GM23338 (cell line): ENCODE results near the gene SORCS2. TPM values are rescaled to one million over a fixed set of nuclear protein-coding genes. Genes with fewer than 3 reads are reported as not detected.

Experiments used
- ATAC-seq: fragments of 200-7000 bp; cut with Tn5 transposase; 3 replicates; pipeline ENCODE4 v1.9.1; 2020
- DNase-seq: peaks from one replicate; pipeline ENCODE4 v3.0.0-alpha.2; 2015; ENCODE audit warnings: low spot score
- H2AFZ ChIP-seq: fragments of 200-600 bp; sonication (generic); 2 replicates; pipeline ENCODE4 v1.8.0; 2016; ENCODE audit warnings: antibody characterized with exemption, mild to moderate bottlenecking, moderate library complexity
- H3F3A ChIP-seq: fragments of 200-600 bp; sonication (generic); replicated peaks from 2 replicates; pipeline ENCODE4 v1.8.0; 2017; ENCODE audit warnings: antibody characterized with exemption, mixed run types, low read depth
- H3K27ac ChIP-seq: fragments of 200-600 bp; sonication (generic); 2 replicates; pipeline ENCODE4 v1.6.1; 2016; ENCODE audit warnings: low read depth
- H3K27me3 ChIP-seq: fragments of 200-600 bp; sonication (generic); 2 replicates; pipeline ENCODE4 v1.8.0; 2016; ENCODE audit warnings: mild to moderate bottlenecking, mixed run types, moderate library complexity; ENCODE audit not compliant: insufficient read depth
- H3K36me3 ChIP-seq: fragments of 200-600 bp; sonication (generic); 2 replicates; pipeline ENCODE4 v1.8.0; 2016; ENCODE audit warnings: mild to moderate bottlenecking; ENCODE audit not compliant: insufficient read depth
- H3K4me1 ChIP-seq: fragments of 200-600 bp; sonication (generic); 2 replicates; pipeline ENCODE4 v1.8.0; 2016; ENCODE audit warnings: mild to moderate bottlenecking, moderate library complexity; ENCODE audit not compliant: insufficient read depth
- H3K4me2 ChIP-seq: fragments of 200-600 bp; sonication (generic); 2 replicates; pipeline ENCODE4 v1.7.1; 2017; ENCODE audit warnings: mixed run types
- H3K4me3 ChIP-seq: fragments of 200-600 bp; sonication (generic); 2 replicates; pipeline ENCODE4 v1.6.1; 2016; ENCODE audit warnings: mixed run types
- H3K79me2 ChIP-seq: fragments of 200-600 bp; sonication (generic); replicated peaks from 2 replicates; pipeline ENCODE4 v1.8.0; 2017; ENCODE audit warnings: mild to moderate bottlenecking; ENCODE audit not compliant: insufficient read depth
- H3K9me2 ChIP-seq: fragments of 200-600 bp; sonication (generic); 2 replicates; pipeline ENCODE4 v1.8.0; 2017; ENCODE audit not compliant: insufficient read depth
- H4K20me1 ChIP-seq: fragments of 200-600 bp; sonication (generic); replicated peaks from 2 replicates; pipeline ENCODE4 v1.8.0; 2017; ENCODE audit warnings: mild to moderate bottlenecking; ENCODE audit not compliant: insufficient read depth
- H3K27ac Mint-ChIP-seq: 2 replicates; pipeline ENCODE4 v1.8.0; 2020; ENCODE audit warnings: inconsistent platforms, mild to moderate bottlenecking, moderate library complexity, mixed read lengths
- H3K27me3 Mint-ChIP-seq: 3 replicates; pipeline ENCODE4 v1.8.0; 2022; ENCODE audit warnings: low read depth, mild to moderate bottlenecking, moderate library complexity, mixed read lengths, inconsistent platforms; ENCODE audit not compliant: insufficient read depth, poor library complexity
- H3K36me3 Mint-ChIP-seq: 3 replicates; pipeline ENCODE4 v1.8.0; 2021; ENCODE audit warnings: low read depth, mild to moderate bottlenecking, inconsistent platforms, moderate library complexity, mixed read lengths
- H3K4me1 Mint-ChIP-seq: 3 replicates; pipeline ENCODE4 v1.8.0; 2020; ENCODE audit warnings: mild to moderate bottlenecking, inconsistent platforms, mixed read lengths
- H3K4me3 Mint-ChIP-seq: 3 replicates; pipeline ENCODE4 v1.8.0; 2021; ENCODE audit warnings: moderate library complexity, mild to moderate bottlenecking, inconsistent platforms, mixed read lengths
- H3K9me3 Mint-ChIP-seq: 3 replicates; pipeline ENCODE4 v1.8.0; 2020; ENCODE audit warnings: moderate library complexity, mild to moderate bottlenecking, inconsistent platforms, mixed read lengths
- CREB1 ChIP-seq: fragments of 250-450 bp; sonication (Bioruptor Pico); IDR thresholded peaks from 2 replicates; pipeline ENCODE4 v1.5.0; 2020; ENCODE audit warnings: low read depth, mild to moderate bottlenecking, moderate library complexity
- CTCF ChIP-seq, 2 experiments: fragments of 200-600 bp in 1 of 2; sonication (generic) in 1 of 2; conservative IDR thresholded peaks; 2 replicates each; pipeline versions ENCODE4 v1.5.1 to v1.6.1; 2016 to 2017; ENCODE audit warnings: antibody characterized with exemption in 2 of 2, low read depth in 2 of 2, mild to moderate bottlenecking in 2 of 2, moderate library complexity in 1 of 2
- EZH2 ChIP-seq: fragments of 200-600 bp; sonication (generic); IDR thresholded peaks from one replicate; pipeline ENCODE4 v1.8.0; 2017; ENCODE audit warnings: antibody characterized with exemption, mild to moderate bottlenecking, low read depth; ENCODE audit not compliant: unreplicated experiment
- EZH2phosphoT487 ChIP-seq: fragments of 200-600 bp; sonication (generic); IDR thresholded peaks from one replicate; pipeline ENCODE4 v1.8.1; 2018; ENCODE audit warnings: antibody characterized with exemption; ENCODE audit not compliant: unreplicated experiment
- JUNB ChIP-seq: IDR thresholded peaks from one replicate; pipeline ENCODE4 v1.6.1; 2016; ENCODE audit warnings: antibody characterized with exemption; ENCODE audit not compliant: unreplicated experiment
- NANOG ChIP-seq: IDR thresholded peaks from 2 replicates; pipeline ENCODE4 v1.6.1; 2016; ENCODE audit warnings: antibody characterized with exemption, borderline replicate concordance
- POLR2AphosphoS5 ChIP-seq: IDR thresholded peaks from 2 replicates; pipeline ENCODE4 v1.6.1; 2016; ENCODE audit warnings: antibody characterized with exemption, low read depth
- REST ChIP-seq: IDR thresholded peaks from one replicate; pipeline ENCODE4 v1.6.1; 2018; ENCODE audit warnings: antibody characterized with exemption; ENCODE audit not compliant: unreplicated experiment
- STAT1 ChIP-seq: IDR thresholded peaks from one replicate; pipeline ENCODE4 v1.6.1; 2016; ENCODE audit warnings: antibody characterized with exemption; ENCODE audit not compliant: unreplicated experiment
- ZNF114 ChIP-seq: fragments of 250-450 bp; sonication (Bioruptor Pico); IDR thresholded peaks from 2 replicates; pipeline ENCODE4 v1.5.0; 2020; ENCODE audit warnings: mild to moderate bottlenecking, moderate library complexity
- ZNF331 ChIP-seq: fragments of 250-450 bp; sonication (Bioruptor Pico); IDR thresholded peaks from 2 replicates; pipeline ENCODE4 v1.5.0; 2020; ENCODE audit warnings: low read depth, mild to moderate bottlenecking, moderate library complexity
- ZNF462 ChIP-seq: fragments of 250-450 bp; sonication (Bioruptor Pico); IDR thresholded peaks from 2 replicates; pipeline ENCODE4 v1.5.0; 2020; ENCODE audit warnings: mild to moderate bottlenecking, moderate library complexity
- polyA plus RNA-seq: library from polyadenylated mRNA; unstranded; fragments of >200 nt; fragmentation: Nextera tagmentation; extraction: Ambion mirVana; gene quantifications from 2 replicates; pipeline ENCODE4 v1.2.1, GENCODE V29; 2016
- total RNA-seq: library from RNA; depleted of rRNA; stranded (reverse); fragments of >200 nt; shearing (Covaris generic); gene quantifications from 2 replicates; pipeline ENCODE4 v1.2.3, GENCODE V29; 2014
- TF ChIP-seq, protein P1 (sequence below): IDR thresholded peaks from 2 replicates; pipeline ENCODE4 v1.6.1; 2016; ENCODE audit warnings: antibody characterized with exemption

SORCS2 gene
- total and polyA plus RNA-seq, 2 experiments from 2014 or later = 0.47 to 2.4 TPM

GRCh38 chr4:7278981-7279380 lies 86.6 kb downstream of the SORCS2 start:
- Histone ChIP-seq H4K20me1 (no peaks in the 10 kb centered on the region), H3K4me3 (no peak overlapping the region), H2AFZ (no peak overlapping the region), H3K27ac (no peak overlapping the region), H3K79me2 (no peaks in the 10 kb centered on the region), H3K4me1 (no peaks in the 10 kb centered on the region), H3F3A (no peaks in the 10 kb centered on the region), H3K9me2 (no peaks in the 10 kb centered on the region), H3K4me2 (no peak overlapping the region), H3K36me3 (no peaks in the 10 kb centered on the region), H3K27me3 (no peaks in the 10 kb centered on the region)
- no peak for TF ChIP-seq REST
- no peak for TF ChIP-seq ZNF331
- no peak for TF ChIP-seq EZH2phosphoT487
- TF ChIP-seq EZH2 = no peak
- TF ChIP-seq NANOG = no peak
- TF ChIP-seq, protein P1, sequence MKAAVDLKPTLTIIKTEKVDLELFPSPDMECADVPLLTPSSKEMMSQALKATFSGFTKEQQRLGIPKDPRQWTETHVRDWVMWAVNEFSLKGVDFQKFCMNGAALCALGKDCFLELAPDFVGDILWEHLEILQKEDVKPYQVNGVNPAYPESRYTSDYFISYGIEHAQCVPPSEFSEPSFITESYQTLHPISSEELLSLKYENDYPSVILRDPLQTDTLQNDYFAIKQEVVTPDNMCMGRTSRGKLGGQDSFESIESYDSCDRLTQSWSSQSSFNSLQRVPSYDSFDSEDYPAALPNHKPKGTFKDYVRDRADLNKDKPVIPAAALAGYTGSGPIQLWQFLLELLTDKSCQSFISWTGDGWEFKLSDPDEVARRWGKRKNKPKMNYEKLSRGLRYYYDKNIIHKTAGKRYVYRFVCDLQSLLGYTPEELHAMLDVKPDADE = no peak
- no peak for TF ChIP-seq ZNF114 (CRISPR knock-in tag)
- TF ChIP-seq ZNF462 = no peak
- TF ChIP-seq CTCF (conservative IDR thresholded peaks at IDR 0.05; ENCODE audit: low read depth in 2 of 2) = no peak
- TF ChIP-seq JUNB = no peak
- no peak for TF ChIP-seq CREB1 (CRISPR knock-in tag)
- TF ChIP-seq STAT1 = no peak
- no peak for TF ChIP-seq POLR2AphosphoS5
- ATAC-seq (no peak), DNase-seq (no peak)
- Mint-ChIP-seq H3K36me3 (no peaks in the 10 kb centered on the region), H3K9me3 (no peaks in the 10 kb centered on the region; the same call in 2 of the 3 replicates), H3K27me3 (peaks cover 5% of the 10 kb centered on the region), H3K27ac (no peak overlapping the region), H3K4me1 (no peaks in the 10 kb centered on the region; the same call in 1 of the 3 replicates), H3K4me3 (no peak overlapping the region)
